GM11168 (cell line): ENCODE measurements around the gene TMEM239.
"Not testable (repeated sequence)": the region's sequence is repeated elsewhere in the genome, so short reads cannot be mapped to it uniquely, and the experiment has no call there.

Source experiments
- in situ Hi-C: fragments of 300-500 bp; cut with MboI; formaldehyde crosslinking; loops from one replicate; pipeline ENCODE4 v1.12.0; 2022; ENCODE audit warnings: low sequenced_read_pairs; ENCODE audit not compliant: unreplicated experiment

TMEM239 gene

GRCh38 chr20:2817891-2818595 lies 1.9 kb downstream of the TMEM239 start:
- in situ Hi-C loops = no loop called here

- in situ Hi-C loops = no loop called here
Measured at GRCh38 chr20:2820084-2820895, 4.1 kb downstream of the TMEM239 start.

DNA sequence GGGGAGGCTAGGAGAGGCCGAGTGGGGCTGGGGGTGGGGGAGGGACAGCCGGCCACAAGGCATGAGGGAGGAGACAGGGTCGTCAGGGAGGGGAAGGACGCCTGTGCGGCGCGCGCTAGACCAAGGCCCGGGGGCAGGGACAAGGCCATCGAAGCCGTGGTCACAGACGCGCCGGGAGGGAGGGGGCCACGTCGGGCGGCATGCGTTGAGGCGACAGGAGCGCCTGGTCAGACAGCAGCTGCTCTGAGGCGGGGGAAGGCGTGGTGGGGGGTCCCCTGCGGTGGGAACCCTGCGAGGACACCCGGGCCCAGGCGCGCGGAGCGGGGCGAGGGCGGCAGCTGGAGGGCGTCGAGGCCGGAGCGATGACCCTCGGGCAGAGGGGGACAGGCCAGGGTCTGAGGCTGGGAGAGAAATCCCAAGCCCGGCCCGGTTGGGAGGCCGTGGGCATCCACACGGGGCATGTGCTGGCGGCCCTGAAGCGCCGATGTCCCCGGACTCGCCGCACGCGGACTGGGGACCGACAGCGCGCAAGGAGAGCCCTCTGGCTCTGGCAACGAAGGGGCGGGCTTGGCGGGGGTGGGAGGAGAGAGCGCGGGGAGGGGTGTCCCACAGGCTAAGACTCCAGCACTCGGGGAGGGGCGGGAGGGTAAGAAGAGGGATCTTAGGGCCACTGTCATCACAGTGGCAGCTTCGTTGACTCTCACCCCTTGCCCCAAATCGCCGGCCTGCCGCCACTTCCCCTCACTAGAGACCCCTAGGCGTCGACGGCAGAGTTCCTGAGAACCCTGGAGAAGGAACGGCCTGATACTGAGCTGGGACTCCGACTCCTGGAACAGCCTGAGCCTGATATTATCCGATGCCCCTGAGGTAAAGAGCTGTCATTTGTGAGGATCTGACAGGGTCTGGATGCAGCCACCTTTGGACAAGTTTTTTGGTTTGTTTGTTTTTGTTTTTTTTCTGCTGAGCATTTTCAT lies 5.0 kb downstream of the TMEM239 start:
- in situ Hi-C loops = no loop called here

- in situ Hi-C loops = no loop called here
Measured at GRCh38 chr20:2822073-2822472, 5.9 kb downstream of the TMEM239 start.

GRCh38 chr20:2825761-2826160 lies 9.6 kb downstream of the TMEM239 start:
- in situ Hi-C loops = no loop called here

- in situ Hi-C loops = no loop called here
Measured at GRCh38 chr20:2826655-2827054, 10.5 kb downstream of the TMEM239 start.

DNA sequence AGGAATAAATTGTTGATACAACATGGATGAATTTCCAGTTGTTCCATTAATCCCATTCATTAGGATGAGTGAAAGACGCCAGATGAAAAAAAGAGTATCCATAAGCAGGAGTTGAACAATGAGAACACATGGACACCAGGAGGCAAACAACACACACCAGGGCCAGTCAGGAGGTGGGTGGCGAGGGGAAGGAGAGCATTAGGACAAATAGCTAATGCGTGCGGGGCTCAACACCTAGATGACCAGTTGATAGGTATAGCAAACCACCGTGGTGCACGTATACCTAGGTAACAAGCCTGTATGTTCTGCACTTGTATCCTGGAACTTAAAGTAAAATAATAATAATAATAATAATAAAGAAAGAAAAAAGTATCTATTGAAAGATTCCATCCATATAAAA lies 13.2 kb downstream of the TMEM239 start:
- in situ Hi-C loops = no loop called here

DNA sequence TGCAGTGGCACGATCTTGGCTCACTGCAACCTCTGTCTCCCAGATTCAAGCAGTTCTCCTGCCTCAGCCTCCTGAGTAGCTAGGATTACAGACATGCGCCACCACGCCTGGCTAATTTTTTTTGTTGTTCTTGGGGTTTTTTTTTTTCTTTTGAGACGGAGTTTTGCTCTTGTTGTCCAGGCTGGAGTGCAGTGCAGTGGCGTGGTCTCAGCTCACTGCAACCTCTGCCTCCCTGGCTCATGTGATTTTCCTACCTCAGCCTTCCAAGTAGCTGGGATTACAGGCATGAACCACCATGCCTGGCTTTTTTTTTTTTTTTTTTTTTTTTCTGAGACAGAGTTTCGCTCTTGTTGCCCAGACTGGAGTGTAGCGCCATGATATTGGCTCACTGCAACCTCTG lies 15.0 kb downstream of the TMEM239 start:
- in situ Hi-C loops = not testable (repeated sequence)

GRCh38 chr20:2833761-2834160 lies 17.6 kb downstream of the TMEM239 start:
- in situ Hi-C loops = no loop called here

GRCh38 chr20:2834401-2835110 lies 18.4 kb downstream of the TMEM239 start:
- in situ Hi-C loops = no loop called here

- in situ Hi-C loops = no loop called here
Measured at GRCh38 chr20:2835331-2835796, 19.2 kb downstream of the TMEM239 start.

DNA sequence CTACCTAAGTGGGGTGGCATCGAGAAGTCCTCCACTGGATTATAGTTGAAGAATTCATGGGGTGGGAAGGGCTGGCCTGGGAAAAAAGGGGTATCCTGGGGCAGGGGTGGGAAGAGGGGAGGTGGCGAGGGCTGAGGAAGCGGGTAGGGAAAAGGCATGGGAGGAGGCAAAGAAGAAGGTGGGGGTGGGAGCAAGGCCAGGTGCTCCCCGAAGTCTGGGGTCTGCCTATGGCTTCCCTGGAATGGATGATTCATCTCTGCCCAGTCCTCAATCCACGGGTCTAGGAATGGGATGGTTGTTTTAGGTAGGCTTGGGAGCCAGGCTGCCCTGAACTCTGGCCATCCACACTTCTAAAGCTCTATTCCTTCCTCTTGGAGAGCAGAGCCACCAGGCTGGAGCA lies 19.9 kb downstream of the TMEM239 start:
- in situ Hi-C loops = no loop called here

GRCh38 chr20:2837221-2837960 lies 21.2 kb downstream of the TMEM239 start:
- in situ Hi-C loops = no loop called here

DNA sequence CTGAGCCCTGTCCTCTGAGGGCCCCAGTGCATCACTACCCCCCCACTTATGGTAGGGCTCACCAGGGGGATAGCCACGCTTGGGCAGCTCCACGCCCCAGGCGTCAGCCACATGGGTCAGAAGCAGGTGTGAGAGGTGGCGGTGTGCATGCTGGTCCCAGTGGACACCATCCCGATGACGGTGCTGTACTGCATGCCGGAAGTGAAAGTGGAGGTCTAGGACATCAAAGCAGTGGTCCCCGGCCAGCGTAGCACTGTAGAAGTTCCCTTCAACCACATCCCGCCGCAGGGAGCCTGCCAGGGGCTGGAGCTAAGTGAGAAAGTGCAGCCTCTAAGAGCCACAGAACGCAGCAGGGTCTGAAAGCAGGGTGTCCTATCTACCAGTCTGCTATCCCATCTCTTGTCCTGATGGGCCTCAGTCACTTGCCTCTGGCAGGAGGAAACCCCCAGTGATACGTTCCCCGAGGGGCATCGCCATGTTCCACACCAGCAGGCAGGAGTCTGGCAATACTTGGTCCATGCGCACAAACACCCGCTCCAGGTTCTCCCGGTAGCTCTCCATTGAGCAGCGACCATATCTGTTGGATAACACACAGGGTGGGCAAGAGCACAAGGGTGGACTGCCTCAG lies 22.1 kb downstream of the TMEM239 start:
- in situ Hi-C loops = no loop called here

DNA sequence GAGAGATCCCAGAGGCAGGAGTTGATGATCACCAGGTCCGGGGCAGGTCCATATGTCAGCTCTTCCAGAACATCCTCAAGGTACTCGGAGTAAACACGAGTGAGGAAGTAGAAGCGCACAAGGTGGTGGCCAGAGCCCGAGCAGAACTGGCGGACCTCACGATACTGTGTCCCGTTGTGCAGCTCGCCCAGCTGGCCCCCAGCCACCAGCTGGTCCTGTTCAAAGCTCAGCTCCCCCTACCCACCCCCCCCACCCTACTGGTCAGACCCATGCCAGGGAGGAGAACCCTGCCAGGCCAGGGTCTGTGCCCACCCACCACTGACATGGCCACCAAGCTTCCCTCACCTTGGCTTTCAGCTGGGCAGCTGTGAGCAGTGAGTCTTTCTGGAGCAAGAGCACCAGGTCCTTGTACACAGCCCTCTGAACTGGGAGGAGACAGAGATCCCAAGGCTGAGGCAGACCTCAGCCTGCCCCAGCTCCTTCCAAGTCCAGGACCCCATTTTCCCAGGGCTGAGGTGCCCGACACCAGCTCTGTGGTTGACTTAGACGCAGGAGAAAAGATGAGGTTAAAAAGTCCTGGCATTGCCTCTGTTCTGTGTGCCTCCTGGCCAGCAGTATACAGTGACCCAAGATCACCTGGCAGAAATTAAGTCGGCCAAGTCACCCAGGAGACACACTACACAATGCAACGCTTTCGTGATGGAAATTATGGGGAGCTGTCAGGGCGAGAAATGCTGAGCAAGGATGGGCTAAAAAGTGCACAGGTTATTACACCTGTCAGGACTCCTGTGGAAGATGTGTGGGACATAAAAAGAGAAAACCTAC lies 22.9 kb downstream of the TMEM239 start:
- in situ Hi-C loops = no loop called here

DNA sequence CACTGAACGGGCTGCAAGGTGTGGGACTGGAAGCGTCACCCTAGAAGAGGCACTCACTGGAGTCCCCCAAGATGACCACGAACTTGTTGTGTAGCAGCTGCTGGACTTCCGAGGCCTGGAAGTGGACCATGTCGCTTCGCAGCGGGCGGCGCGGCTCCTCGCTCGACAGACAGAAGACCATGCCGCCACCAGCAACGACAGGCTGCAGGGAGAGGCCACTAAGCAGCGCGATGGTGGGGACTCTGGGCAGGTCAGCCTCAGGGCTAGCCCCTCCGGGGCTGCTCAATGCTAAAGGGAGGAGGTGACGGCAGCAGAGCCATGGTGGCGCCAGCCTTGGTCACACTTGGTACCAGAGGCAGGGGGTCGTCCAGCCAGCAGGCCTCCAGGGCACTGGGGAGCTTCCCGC lies 23.6 kb downstream of the TMEM239 start:
- in situ Hi-C loops = no loop called here

DNA sequence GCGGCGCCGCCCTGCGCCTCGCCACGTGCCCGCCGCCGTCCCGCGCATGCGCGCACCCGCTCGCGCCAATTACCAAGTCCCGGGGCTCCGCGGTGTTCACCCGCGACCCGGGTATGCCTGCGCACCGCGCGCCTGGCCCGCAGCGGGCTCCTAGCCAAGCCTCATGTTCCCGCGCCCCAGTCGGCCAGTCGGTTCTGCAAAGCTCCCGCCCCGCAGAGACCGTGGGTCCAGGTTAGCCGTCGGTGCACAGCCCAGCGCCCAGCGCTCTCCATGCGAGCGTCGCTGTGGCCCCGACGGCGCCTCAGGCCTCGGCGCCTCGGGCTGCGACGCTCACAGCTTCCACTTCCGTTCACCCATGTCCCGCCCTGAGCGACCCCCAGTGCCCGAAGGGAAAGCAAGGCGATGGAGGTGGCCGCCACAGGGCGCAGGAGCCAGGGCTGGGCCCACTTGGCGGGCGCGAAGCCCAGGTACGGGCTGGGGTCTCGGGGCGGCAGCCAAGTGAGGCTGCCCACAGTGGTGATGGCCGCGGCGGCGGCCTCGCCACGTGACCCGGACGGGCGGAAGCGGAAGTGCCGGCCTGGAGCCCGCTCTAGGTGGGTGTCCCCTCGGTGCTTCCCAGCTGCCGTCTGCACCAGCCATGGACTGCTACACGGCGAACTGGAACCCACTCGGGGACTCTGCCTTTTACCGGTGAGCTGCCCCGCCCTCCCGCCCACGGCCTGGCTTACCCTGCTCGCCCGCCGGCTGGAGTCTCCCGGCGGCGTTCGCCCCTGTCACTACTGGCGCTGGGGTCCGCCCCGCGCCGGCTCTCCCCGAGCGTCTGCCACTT lies 24.2 kb downstream of the TMEM239 start, which contains the start of the genes PCED1A and VPS16:
TSS of gene PCED1A (minus strand) at position 518 of the 829 bp plus-strand sequence. CDS start 743 bp downstream, outside the sequence.
TSS of gene VPS16 (plus strand) at position 608 of the 829 bp plus-strand sequence. CDS start at position 638, 30 bp downstream.
- in situ Hi-C loops = no loop called here
